ENCODE results near the gene ATP2B2. TPM values are rescaled to one million over a fixed set of nuclear protein-coding genes. Genes with fewer than 3 reads are reported as not detected.

The ATP2B2 gene
- total and polyA plus RNA-seq, 2 of the 8 experiments (the other 6 are each of a cell fraction or from before 2014, with no cell fraction given): 0.14 to 1.2 TPM

DNA sequence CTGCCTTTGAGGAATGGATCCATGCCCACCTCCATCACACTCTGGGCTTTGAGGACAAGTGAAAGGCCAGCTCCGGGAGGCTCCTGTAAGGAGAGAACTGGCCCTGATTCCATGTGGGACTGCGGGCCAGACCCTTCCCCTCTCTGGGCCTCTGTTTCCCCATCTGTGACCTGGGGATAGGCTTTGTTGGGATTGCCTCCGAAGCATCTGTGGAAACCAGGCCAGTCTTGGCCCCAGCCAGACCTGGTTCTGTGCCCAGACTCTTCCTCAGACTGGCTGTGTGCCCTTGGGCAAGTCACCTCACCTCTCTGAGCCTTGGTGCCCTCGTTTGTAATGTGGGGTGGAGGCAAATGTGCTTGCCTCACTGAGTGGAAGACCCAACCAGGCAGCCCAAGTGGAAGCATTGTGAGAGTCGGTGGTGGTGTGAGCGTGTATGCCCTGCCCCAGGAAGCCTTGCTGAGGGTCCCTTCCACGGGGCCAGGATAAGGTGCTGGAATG, 163.4 kb downstream of the ATP2B2 start:
- H2AK5ac ChIP-seq (ENCODE audit: low read depth, low read length): no peak overlapping the region
- H3K14ac ChIP-seq (ENCODE audit: insufficient read length): no peak overlapping the region
- no peak overlapping the region for H3K4me2 ChIP-seq (ENCODE audit: insufficient read depth in 1 of 2, low read depth in 2 of 2, low read length in 2 of 2)
- H4K5ac ChIP-seq (ENCODE audit: insufficient read length, low read depth, low read length): no peak overlapping the region
- no peak overlapping the region for H3K56ac ChIP-seq (replicated peaks; ENCODE audit: insufficient read length, low read depth, low read length)
- H3K4ac ChIP-seq (replicated peaks; ENCODE audit: insufficient read length, low read depth, low read length): no peak overlapping the region
- H3K23ac ChIP-seq (ENCODE audit: insufficient read length): no peak overlapping the region
- no peak overlapping the region for H2BK120ac ChIP-seq (replicated peaks; ENCODE audit: low read depth, low read length)
- no peak overlapping the region for H3K18ac ChIP-seq (ENCODE audit: extremely low read depth, low read length)
- H3K36me3 ChIP-seq (ENCODE audit: control insufficient read depth in 2 of 4, insufficient read depth in 4 of 4, low read length in 3 of 4): no peaks in the 10 kb centered on the region
- H4K8ac ChIP-seq (ENCODE audit: extremely low read depth, insufficient read depth, low read length): no peak overlapping the region
- no peak overlapping the region for H2BK12ac ChIP-seq (ENCODE audit: low read depth, low read length)
- no peaks in the 10 kb centered on the region for H4K20me1 ChIP-seq (replicated peaks in 1 of 2; ENCODE audit: control insufficient read depth in 1 of 2, insufficient read depth in 2 of 2, low read length in 2 of 2)
- no peak overlapping the region for H2BK20ac ChIP-seq (ENCODE audit: low read length)
- H3K23me2 ChIP-seq (ENCODE audit: low read depth, low read length): no peaks in the 10 kb centered on the region
- H2AFZ ChIP-seq (ENCODE audit: low read length): no peak overlapping the region
- no peak for DNase-seq (ENCODE audit: low read depth in 1 of 2, low spot score in 2 of 2)
- H2BK15ac ChIP-seq (ENCODE audit: low read length): no peak overlapping the region; the same call in 1 of the 2 replicates
- ChIA-PET POLR2A (ENCODE audit: partially characterized antibody) (no interaction called here), CTCF (ENCODE audit: partially characterized antibody) (interaction anchor here (0.6 to 5.1 kb wide), 8 partner anchors 13 to 397 kb away, joined by 3 to 46 read pairs (median 4); no protein-coding TSS in a partner anchor)
- H3K9me3 ChIP-seq (ENCODE audit: insufficient read depth in 2 of 2, low read depth in 1 of 2, low read length in 1 of 2): no peaks in the 10 kb centered on the region
- H3K9ac ChIP-seq (replicated peaks in 1 of 4; ENCODE audit: extremely low read depth in 1 of 4, low read depth in 3 of 4, low read length in 3 of 4): no peak overlapping the region
- FAIRE-seq: no peak
- H3K79me2 ChIP-seq (ENCODE audit: control insufficient read depth in 1 of 2, insufficient read depth in 2 of 2, low read length in 2 of 2): no peaks in the 10 kb centered on the region
- H3K27me3 ChIP-seq (replicated peaks in 1 of 4; ENCODE audit: control insufficient read depth in 3 of 4, extremely low read depth in 1 of 4, insufficient read depth in 3 of 4, low read length in 3 of 4): no peaks in the 10 kb centered on the region
- H3K27ac ChIP-seq (ENCODE audit: low read depth, low read length): no peak overlapping the region
- H4K91ac ChIP-seq (replicated peaks; ENCODE audit: insufficient read length, low read length): no peak overlapping the region
- 78% methylated on average over 7 of the region's 7 CpGs; no CpG with 5 or more reads in 1 of the 2 experiments for WGBS, 2 experiments (ENCODE audit: extremely low coverage in 1 of 2, insufficient coverage in 1 of 2, insufficient read length in 1 of 2, insufficient replicate concordance in 2 of 2, low coverage in 1 of 2, low lambda C conversion rate in 2 of 2, missing lambda C conversion rate in 1 of 2)
- peaks cover 0 to 2% (median under 1%) of the 10 kb centered on the region in 4 experiments; a peak in 1 of 7 replicates for H3K4me1 ChIP-seq (replicated peaks in 1 of 4; ENCODE audit: control insufficient read depth in 3 of 4, insufficient read depth in 4 of 4, low read length in 3 of 4)
- H2BK5ac ChIP-seq (ENCODE audit: low read depth, low read length): no peak overlapping the region
- H3K4me3 ChIP-seq (ENCODE audit: extremely low read depth in 1 of 4, insufficient read depth in 2 of 4, low read depth in 3 of 4, low read length in 4 of 4): no peak overlapping the region
- H3K79me1 ChIP-seq (ENCODE audit: low read depth, low read length): no peaks in the 10 kb centered on the region
- TF ChIP-seq NANOG (IDR thresholded peaks at IDR 0.05; ENCODE audit: insufficient read depth, low read depth, low read length, poor library complexity, severe bottlenecking) (no peak), ZNF274 (IDR thresholded peaks at IDR 0.05; ENCODE audit: borderline replicate concordance, extremely low read depth, low read length) (no peak), EGR1 (IDR thresholded peaks at IDR 0.05; ENCODE audit: borderline replicate concordance, low read depth, low read length) (no peak), SIX5 (IDR thresholded peaks at IDR 0.05; ENCODE audit: low read depth, low read length) (no peak), SP4 (IDR thresholded peaks at IDR 0.05; ENCODE audit: low read length) (no peak), MAFK (IDR thresholded peaks at IDR 0.05; ENCODE audit: low read depth, low read length) (no peak), CEBPB (IDR thresholded peaks at IDR 0.05; ENCODE audit: low read depth, low read length) (no peak), KDM4A (IDR thresholded peaks at IDR 0.05; ENCODE audit: low read depth, low read length, severe bottlenecking) (no peak), SP2 (IDR thresholded peaks at IDR 0.05; ENCODE audit: low read length) (no peak), POU5F1 (IDR thresholded peaks at IDR 0.05; ENCODE audit: low read depth, low read length) (no peak), POLR2AphosphoS5 (IDR thresholded peaks at IDR 0.05; ENCODE audit: low read depth, low read length) (no peak)

Data from H1 (cell line).